Tibial nerve (tissue), 4 donors: ENCODE results near the gene ZNF569. TPM values are rescaled to one million over a fixed set of nuclear protein-coding genes. Genes with fewer than 3 reads are reported as not detected.

Source experiments
- DNase-seq, 2 donors: peaks; one replicate each; pipeline ENCODE4 v3.0.0-alpha.2; 2019; ENCODE audit warnings: low spot score in 2 of 2
- H3K27ac ChIP-seq, 4 donors: fragments of 200-600 bp; sonication (generic) in 3 of 4; one replicate each; pipeline ENCODE4 v1.5.1; 2017 to 2019; ENCODE audit warnings: mild to moderate bottlenecking in 1 of 4
- H3K27me3 ChIP-seq, 2 donors: fragments of 200-600 bp; sonication (generic) in 1 of 2; one replicate each; pipeline versions ENCODE4 v1.5.1 to v1.6.0; 2017 to 2019
- H3K36me3 ChIP-seq, 3 donors: fragments of 200-600 bp; sonication (generic); one replicate each; pipeline ENCODE4 v1.5.1; 2018 to 2019
- H3K4me1 ChIP-seq, 4 donors: fragments of 200-600 bp; sonication (generic) in 3 of 4; one replicate each; pipeline ENCODE4 v1.5.1; 2017 to 2019
- H3K4me3 ChIP-seq, 4 donors: fragments of 200-600 bp; sonication (generic) in 3 of 4; one replicate each; pipeline ENCODE4 v1.5.1; 2017 to 2019; ENCODE audit warnings: mild to moderate bottlenecking in 1 of 4, moderate library complexity in 1 of 4
- H3K9me3 ChIP-seq, 4 donors: fragments of 200-600 bp; sonication (generic) in 3 of 4; one replicate each; pipeline ENCODE4 v1.5.1; 2017 to 2019
- EP300 ChIP-seq, 2 donors: sonication (generic); formaldehyde crosslinking; IDR thresholded peaks; one replicate each; pipeline ENCODE4 v1.6.1; 2017; ENCODE audit warnings: antibody characterized with exemption in 2 of 2, mild to moderate bottlenecking in 1 of 2
- POLR2A ChIP-seq, 2 donors: fragments of 450-650 bp; IDR thresholded peaks; one replicate each; pipeline ENCODE4 v1.6.1; 2017; ENCODE audit warnings: antibody characterized with exemption in 2 of 2, mild to moderate bottlenecking in 2 of 2, moderate library complexity in 2 of 2
- WGBS, 2 donors: methylation state at CpG; one replicate each; pipeline ENCODE4 v1.1.5; 2018; 5-methylcytosine and 5-hydroxymethylcytosine counted together
- total RNA-seq, 4 donors: library from RNA; depleted of rRNA; stranded (reverse); fragments of >200 nt; gene quantifications; one replicate each; pipeline ENCODE4 v1.1.0, GENCODE V29; 2016
- TF ChIP-seq, protein P1 (sequence below), 5 experiments: fragments of 200-600 bp in 3 of 5; fragments of 450-650 bp in 2 of 5; sonication (generic) in 3 of 5; IDR thresholded peaks; one replicate each; pipeline ENCODE4 v1.5.1; 2016 to 2019; ENCODE audit warnings: antibody characterized with exemption in 5 of 5, mild to moderate bottlenecking in 3 of 5, moderate library complexity in 2 of 5

The ZNF569 gene
- total RNA-seq, 4 donors from 2014 or later = 4.3 to 9.4 (median 7.3) TPM

DNA sequence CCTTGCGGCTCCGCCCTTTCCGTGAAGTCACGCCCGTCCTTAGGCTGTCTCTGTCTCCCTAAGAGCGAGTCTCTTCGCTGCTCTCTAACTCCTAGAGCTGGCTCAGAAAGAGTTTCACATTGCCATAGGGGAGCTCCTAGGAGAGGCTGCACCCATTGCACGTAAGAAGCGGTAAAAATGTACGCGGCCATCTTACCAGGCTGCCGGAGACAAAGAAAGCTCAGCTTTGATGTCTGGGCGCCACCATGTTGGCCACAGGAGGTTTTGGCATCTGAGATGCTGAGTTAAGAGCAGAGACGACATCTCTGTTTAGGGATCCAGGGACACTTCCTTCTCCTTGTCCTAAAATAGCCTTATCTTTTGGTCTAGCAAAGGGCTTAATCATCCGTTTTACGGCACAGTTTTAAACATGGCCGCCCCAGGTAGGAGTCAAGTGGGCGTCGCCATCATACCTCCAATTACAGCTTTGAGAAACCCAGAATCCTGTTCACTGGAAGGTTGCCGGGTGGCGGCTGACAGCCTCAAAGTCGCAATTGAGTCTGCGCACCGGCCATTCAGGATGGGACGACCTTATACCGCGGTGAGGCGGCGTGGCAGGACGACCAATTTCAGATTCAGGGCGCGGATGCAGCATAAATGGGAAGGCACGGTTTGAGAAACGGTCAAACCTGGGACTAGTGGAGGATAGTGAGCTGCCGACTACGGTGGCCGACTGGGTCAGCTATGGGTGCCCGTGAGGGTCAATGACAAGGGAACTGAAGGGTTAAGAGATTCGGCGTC, 39.3 kb upstream of the ZNF569 start, which contains the start of gene ZNF793:
ZNF793 (plus strand) TSS at position 553 of the 780 bp plus-strand sequence. CDS start 16,501 bp downstream, outside the sequence.
- peak; percentile 42 to 57 for DNase-seq
- Histone ChIP-seq H3K27ac (peak within 1 kb of the TSS; percentile 56 to 92 (median 88)), H3K4me1 (peaks cover 0 to 10% (median 3%) of the 10 kb centered on the region in 4 donors), H3K9me3 (peaks cover 0 to 11% (median 0%) of the 10 kb centered on the region in 4 donors), H3K36me3 (peaks cover 0 to 24% (median 0%) of the 10 kb centered on the region in 3 donors), H3K27me3 (no peaks in the 10 kb centered on the region), H3K4me3 (peak within 1 kb of the TSS; percentile 49 to 73 (median 57))
- WGBS, 2 donors = 0 to 1% methylated on average over 40 of the region's 40 CpGs
- TF ChIP-seq EP300 (IDR thresholded peaks at IDR 0.05) (peak in 1 of 2 donors; percentile 64), POLR2A (IDR thresholded peaks at IDR 0.05) (peak in 1 of 2 donors; percentile 15)
- TF ChIP-seq, protein P1, sequence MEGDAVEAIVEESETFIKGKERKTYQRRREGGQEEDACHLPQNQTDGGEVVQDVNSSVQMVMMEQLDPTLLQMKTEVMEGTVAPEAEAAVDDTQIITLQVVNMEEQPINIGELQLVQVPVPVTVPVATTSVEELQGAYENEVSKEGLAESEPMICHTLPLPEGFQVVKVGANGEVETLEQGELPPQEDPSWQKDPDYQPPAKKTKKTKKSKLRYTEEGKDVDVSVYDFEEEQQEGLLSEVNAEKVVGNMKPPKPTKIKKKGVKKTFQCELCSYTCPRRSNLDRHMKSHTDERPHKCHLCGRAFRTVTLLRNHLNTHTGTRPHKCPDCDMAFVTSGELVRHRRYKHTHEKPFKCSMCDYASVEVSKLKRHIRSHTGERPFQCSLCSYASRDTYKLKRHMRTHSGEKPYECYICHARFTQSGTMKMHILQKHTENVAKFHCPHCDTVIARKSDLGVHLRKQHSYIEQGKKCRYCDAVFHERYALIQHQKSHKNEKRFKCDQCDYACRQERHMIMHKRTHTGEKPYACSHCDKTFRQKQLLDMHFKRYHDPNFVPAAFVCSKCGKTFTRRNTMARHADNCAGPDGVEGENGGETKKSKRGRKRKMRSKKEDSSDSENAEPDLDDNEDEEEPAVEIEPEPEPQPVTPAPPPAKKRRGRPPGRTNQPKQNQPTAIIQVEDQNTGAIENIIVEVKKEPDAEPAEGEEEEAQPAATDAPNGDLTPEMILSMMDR (IDR thresholded peaks at IDR 0.05) = peak in 2 of 5 experiments; percentile 24 to 30

DNA sequence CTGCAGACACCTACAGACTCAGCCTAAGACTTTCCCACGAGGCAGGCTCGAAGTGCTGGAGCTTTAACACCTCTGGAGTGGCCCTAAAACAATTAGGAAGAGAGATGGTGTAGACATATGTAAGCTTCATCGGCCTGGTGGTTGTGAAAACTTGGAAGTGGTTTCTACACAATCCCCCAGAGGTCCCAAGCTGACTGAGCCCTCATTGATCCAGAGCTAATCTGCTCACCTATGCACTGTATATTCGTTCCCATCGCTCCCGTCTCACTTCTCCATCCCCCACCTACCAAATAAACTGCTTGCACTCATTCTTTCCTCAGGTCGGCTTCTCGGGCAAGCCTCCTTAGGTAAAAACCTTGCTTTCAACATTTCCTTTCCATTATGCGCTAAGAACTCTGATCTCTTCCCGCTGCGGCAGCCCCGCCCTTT, 38.7 kb upstream of the ZNF569 start:
- no peak for DNase-seq
- H3K4me1 ChIP-seq = peaks cover 0 to 10% (median 3%) of the 10 kb centered on the region in 4 donors
- 2 to 3% methylated on average over 10 to 12 of the region's 12 CpGs for WGBS, 2 donors
- H3K27ac ChIP-seq = peak overlapping the region; percentile 56 to 92 (median 88)
- TF ChIP-seq EP300 (IDR thresholded peaks at IDR 0.05) = no peak
- TF ChIP-seq, protein P1 (IDR thresholded peaks at IDR 0.05) = no peak
- no peaks in the 10 kb centered on the region for H3K27me3 ChIP-seq
- peaks cover 0 to 15% (median 0%) of the 10 kb centered on the region in 4 donors for H3K9me3 ChIP-seq
- peak overlapping the region; percentile 49 to 73 (median 57) for H3K4me3 ChIP-seq
- peaks cover 0 to 18% (median 0%) of the 10 kb centered on the region in 3 donors for H3K36me3 ChIP-seq

DNA sequence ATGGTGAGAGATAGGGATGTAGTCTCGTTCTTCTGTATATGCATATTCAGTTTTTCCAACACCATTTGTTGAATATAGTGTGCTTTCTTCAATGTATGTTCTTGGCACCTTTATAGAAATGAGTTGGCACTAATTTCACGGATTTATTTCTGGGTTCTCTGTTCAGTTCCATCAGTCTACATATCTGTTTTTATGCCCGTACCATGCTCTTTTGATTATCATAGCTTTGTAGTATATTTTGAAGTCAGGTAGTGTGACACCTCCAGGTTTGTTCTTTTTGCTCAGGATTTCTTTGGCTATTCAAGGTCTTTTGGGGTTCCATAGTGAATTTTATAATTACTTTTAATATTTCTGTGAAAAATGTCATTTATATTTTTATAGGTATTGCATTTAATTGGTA, 25.0 kb upstream of the ZNF569 start:
- peaks cover 0 to 98% (median 31%) of the 10 kb centered on the region in 4 donors for H3K9me3 ChIP-seq
- TF ChIP-seq POLR2A (IDR thresholded peaks at IDR 0.05) = no peak
- TF ChIP-seq, protein P1 (IDR thresholded peaks at IDR 0.05) = no peak
- no peak for TF ChIP-seq EP300 (IDR thresholded peaks at IDR 0.05)

DNA sequence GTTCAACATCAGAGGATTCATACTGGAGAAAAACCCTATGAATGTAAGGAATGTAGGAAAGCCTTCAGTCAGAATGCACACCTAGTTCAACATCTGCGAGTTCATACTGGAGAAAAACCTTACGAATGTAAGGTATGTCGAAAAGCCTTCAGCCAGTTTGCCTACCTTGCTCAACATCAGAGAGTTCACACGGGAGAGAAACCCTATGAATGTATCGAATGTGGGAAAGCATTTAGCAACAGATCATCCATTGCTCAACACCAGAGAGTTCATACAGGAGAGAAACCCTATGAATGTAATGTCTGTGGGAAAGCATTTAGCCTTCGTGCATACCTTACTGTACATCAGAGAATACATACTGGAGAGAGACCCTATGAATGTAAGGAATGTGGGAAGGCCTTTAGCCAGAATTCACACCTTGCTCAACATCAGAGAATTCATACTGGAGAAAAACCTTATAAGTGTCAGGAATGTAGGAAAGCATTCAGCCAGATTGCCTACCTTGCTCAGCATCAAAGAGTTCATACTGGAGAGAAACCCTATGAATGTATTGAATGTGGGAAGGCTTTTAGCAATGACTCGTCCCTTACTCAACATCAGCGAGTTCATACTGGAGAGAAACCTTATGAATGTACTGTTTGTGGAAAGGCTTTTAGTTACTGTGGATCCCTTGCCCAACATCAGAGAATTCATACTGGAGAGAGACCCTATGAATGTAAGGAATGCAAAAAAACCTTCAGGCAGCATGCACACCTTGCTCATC, 17.3 kb upstream of the ZNF569 start:
- Histone ChIP-seq H3K27ac (no peak overlapping the region), H3K4me1 (no peaks in the 10 kb centered on the region), H3K36me3 (peaks cover 4 to 82% (median 35%) of the 10 kb centered on the region in 3 donors), H3K27me3 (no peaks in the 10 kb centered on the region), H3K4me3 (no peak overlapping the region), H3K9me3 (peaks cover 16 to 100% (median 66%) of the 10 kb centered on the region in 4 donors)
- WGBS, 2 donors = 95 to 96% methylated on average over 8 of the region's 8 CpGs
- no peak for DNase-seq
- TF ChIP-seq POLR2A (IDR thresholded peaks at IDR 0.05) = no peak
- no peak for TF ChIP-seq EP300 (IDR thresholded peaks at IDR 0.05)
- TF ChIP-seq, protein P1 (IDR thresholded peaks at IDR 0.05) = no peak

More for the DNA sequence above, 25.0 kb upstream of the ZNF569 start:
- no peak for DNase-seq
- Histone ChIP-seq H3K4me3 (no peak overlapping the region), H3K27me3 (no peaks in the 10 kb centered on the region), H3K27ac (no peak overlapping the region), H3K36me3 (peaks cover 0 to 6% (median 0%) of the 10 kb centered on the region in 3 donors), H3K4me1 (no peaks in the 10 kb centered on the region)
- WGBS, 2 donors = 68 to 80% methylated on average over 3 of the region's 3 CpGs
